Measurements from ENCODE around the gene DNAJC4. TPM values are rescaled to one million over a fixed set of nuclear protein-coding genes. Genes with fewer than 3 reads are reported as not detected.

The DNAJC4 gene
- total RNA-seq, 1 donor from 2014 or later = 58.0 TPM

- ATAC-seq (ENCODE audit: poor library complexity) (no peak), DNase-seq (no peak)
- intact Hi-C loops (cut with DNase I) = no loop called here
Measured at GRCh38 chr11:64250415-64251015, 20.2 kb downstream of the DNAJC4 start.

- peak; percentile 73 for DNase-seq
- intact Hi-C loops (cut with DNase I) = no loop called here
- peak; percentile 65 for ATAC-seq (ENCODE audit: poor library complexity)
Measured at GRCh38 chr11:64251016-64251752, 20.8 kb downstream of the DNAJC4 start, which contains the start of gene PLCB3. Gene PLCB3, plus strand, starts transcription at chr11:64251530. Its CDS starts 120 bp downstream, at chr11:64251650.

DNA sequence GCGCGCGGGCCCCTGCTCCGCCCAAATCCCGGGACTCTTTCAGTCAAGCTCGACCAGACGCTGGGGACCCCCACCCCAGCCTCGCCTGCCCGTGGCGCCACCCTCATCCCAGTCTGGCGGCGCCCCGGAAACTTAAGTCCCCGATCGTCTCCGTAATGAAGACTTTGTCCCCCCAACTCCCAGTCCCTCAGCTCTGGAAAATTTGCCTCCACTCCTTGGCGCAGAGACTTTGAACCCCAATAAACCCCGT is 21.3 kb downstream of the DNAJC4 start:
- no peak for ATAC-seq (ENCODE audit: poor library complexity)
- no peak for DNase-seq
- intact Hi-C loops (cut with DNase I) = no loop called here

- peak; percentile 5 for ATAC-seq (ENCODE audit: poor library complexity)
- intact Hi-C loops (cut with DNase I) = no loop called here
- DNase-seq = no peak
Measured at GRCh38 chr11:64252003-64252872, 21.9 kb downstream of the DNAJC4 start.

GRCh38 chr11:64253043-64253442 is 22.7 kb downstream of the DNAJC4 start:
- ATAC-seq (ENCODE audit: poor library complexity) (no peak), DNase-seq (no peak)
- intact Hi-C loops (cut with DNase I) = no loop called here

DNA sequence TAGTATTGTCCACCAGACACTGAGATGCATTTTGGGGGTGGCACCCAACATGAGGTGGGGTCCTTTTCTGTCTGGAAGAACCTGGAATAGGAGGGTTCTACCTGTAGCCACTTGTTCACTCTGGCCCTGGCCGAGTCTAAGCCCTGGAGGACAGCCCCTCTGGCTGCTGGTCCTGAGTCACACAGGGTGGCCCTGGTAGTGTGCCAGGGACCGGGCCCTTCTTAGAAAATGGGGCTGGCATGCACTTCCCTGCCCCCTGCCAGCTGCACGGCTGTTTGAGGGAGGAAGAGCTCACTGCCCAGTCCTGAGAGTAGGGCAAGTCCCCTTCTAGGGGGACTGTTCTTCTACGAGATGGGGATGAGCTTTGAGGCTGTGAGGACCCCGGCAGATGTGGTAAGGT is 23.1 kb downstream of the DNAJC4 start:
- DNase-seq (no peak), ATAC-seq (ENCODE audit: poor library complexity) (no peak)
- intact Hi-C loops (cut with DNase I) = no loop called here

- intact Hi-C loops (cut with DNase I) = no loop called here
- no peak for ATAC-seq (ENCODE audit: poor library complexity)
- no peak for DNase-seq
Measured at GRCh38 chr11:64254326-64254725, 24.0 kb downstream of the DNAJC4 start.

DNA sequence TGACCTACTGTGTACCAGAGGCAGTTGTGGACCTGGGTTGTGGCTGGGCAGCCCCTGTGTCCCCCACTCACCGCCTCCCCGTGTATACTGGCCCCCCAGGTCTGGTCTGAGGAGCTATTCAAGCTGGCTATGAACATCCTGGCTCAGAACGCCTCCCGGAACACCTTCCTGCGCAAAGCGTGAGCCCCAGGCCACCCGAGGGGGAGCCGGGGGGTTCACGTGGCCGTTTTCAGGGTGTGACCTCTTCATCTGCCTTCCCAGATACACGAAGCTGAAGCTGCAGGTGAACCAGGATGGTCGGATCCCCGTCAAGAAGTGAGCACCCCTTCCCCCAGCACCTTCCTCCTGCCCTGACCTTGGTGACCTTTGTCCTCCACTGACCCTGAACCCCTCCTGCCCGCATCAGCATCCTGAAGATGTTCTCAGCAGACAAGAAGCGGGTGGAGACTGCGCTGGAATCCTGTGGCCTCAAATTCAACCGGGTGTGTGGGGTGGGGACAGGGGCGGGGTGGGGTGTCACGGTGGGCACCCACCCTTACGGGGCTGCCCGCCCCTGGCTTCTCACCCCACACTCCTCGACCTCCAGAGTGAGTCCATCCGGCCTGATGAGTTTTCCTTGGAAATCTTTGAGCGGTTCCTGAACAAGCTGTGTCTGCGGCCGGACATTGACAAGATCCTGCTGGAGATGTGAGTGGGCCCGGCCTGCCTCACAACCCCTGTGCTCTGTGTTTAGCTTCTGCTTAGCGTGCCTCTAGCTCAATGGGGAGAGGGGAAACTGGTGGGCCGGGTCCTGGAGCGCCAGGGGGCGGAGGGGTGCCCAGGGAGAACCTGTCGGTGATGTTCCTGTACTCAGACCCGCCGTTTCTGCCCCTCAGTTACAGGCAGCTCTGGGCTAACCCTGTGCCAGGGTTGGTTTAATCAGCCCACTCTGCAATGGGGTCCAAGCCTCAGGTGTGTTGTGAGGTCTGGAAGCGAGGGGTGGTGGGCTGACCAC is 25.1 kb downstream of the DNAJC4 start:
- ATAC-seq (ENCODE audit: poor library complexity) (no peak), DNase-seq (no peak)
- intact Hi-C loops (cut with DNase I) = no loop called here

DNA sequence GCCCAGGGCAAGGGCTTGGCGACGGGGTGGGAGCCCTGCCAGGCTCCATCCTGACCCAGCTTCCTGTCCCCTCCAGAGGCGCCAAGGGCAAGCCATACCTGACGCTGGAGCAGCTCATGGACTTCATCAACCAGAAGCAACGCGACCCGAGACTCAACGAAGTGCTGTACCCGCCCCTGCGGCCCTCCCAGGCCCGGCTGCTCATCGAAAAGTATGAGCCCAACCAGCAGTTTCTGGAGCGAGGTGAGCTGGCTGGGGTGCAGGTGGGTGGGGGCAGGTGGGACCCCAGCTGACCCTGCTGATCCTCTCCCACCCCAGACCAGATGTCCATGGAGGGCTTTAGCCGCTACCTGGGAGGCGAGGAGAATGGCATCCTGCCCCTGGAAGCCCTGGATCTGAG is 26.0 kb downstream of the DNAJC4 start:
- DNase-seq (no peak), ATAC-seq (ENCODE audit: poor library complexity) (no peak)
- intact Hi-C loops (cut with DNase I) = no loop called here

DNA sequence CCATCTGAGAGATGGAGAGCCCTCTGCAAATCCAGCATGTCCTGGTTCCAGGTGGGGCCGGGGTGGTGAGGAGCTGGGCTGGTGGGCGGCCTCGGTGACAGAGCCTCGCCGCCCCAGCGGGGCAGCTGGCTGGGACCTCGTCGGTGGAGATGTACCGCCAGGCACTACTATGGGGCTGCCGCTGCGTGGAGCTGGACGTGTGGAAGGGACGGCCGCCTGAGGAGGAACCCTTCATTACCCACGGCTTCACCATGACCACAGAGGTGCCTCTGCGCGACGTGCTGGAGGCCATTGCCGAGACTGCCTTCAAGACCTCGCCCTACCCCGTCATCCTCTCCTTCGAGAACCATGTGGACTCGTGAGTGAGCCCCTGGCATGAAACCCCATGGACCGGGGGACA is 28.0 kb downstream of the DNAJC4 start:
- ATAC-seq (ENCODE audit: poor library complexity) (no peak), DNase-seq (no peak)
- intact Hi-C loops (cut with DNase I) = no loop called here

DNA sequence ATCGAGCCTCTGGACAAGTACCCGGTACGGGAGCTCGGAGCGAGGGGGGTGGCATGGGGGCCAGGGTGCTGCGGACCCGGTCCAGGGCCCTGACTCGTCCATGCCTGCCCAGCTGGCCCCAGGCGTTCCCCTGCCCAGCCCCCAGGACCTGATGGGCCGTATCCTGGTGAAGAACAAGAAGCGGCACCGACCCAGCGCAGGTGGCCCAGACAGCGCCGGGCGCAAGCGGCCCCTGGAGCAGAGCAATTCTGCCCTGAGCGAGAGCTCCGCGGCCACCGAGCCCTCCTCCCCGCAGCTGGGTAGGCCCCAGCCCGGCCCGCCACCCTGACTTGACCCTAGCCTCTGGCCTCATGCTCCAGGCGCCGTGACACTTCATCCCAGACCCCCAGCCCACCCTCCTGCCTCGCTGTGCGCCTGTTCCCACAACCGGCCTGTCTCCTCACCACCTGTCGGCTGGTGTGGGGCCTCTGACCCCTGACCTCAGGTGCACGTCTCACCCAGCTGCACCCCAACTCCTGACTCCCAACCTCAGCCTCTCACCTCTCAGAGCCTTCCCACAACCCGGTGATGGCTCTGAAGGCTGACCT is 28.7 kb downstream of the DNAJC4 start:
- ATAC-seq (ENCODE audit: poor library complexity) = no peak
- DNase-seq = no peak
- intact Hi-C loops (cut with DNase I) = no loop called here

DNA sequence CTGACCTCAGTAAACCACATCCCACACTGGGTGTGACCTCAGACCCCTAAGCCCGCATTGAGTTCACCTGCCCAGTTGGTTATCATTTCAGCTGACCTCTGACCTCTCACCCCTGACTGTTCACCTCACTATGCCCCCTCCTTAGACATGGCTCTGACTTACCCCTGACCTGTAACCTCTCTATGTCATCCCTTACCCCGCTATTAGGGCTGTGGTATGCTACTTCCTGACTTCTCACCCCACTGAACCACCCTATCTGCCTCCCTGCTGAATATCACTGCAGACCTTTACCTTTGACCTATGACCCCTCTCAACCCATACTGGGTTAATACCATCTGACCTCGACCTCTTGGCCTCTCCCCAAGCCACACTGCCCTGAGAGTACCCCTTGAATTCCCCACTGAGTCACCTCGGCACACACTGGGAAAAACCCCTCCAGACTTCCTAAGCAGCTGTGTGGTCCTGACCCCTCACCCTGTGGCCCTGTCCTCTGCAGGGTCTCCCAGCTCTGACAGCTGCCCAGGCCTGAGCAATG is 29.3 kb downstream of the DNAJC4 start:
- DNase-seq (no peak), ATAC-seq (ENCODE audit: poor library complexity) (no peak)
- intact Hi-C loops (cut with DNase I) = no loop called here

DNA sequence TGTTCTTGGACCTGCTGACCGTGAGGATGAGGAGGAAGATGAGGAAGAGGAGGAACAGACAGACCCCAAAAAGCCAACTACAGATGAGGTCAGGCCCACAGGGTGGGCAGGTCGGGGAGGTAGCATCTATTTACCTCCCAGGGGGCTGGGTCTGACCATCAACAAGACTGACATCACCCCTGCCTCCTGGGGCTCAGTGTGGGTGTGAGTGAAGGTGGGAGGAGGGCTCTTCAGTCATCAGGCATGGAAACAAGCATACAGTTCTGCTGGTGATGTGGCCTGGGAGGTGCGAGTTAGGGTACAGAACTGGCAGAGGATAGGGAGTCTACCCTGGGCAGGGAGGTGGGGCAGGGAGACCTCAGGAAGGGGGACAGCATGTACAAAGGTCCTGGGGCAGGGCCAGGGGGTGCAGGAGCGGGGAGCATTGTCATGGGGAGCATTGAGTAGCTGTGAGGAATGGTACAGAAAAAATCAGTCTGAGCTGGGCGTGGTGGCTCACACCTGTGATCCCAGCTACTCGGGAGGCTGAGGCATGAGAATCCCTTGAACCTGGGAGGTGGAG is 29.9 kb downstream of the DNAJC4 start:
- intact Hi-C loops (cut with DNase I) = no loop called here
- no peak for ATAC-seq (ENCODE audit: poor library complexity)
- no peak for DNase-seq

DNA sequence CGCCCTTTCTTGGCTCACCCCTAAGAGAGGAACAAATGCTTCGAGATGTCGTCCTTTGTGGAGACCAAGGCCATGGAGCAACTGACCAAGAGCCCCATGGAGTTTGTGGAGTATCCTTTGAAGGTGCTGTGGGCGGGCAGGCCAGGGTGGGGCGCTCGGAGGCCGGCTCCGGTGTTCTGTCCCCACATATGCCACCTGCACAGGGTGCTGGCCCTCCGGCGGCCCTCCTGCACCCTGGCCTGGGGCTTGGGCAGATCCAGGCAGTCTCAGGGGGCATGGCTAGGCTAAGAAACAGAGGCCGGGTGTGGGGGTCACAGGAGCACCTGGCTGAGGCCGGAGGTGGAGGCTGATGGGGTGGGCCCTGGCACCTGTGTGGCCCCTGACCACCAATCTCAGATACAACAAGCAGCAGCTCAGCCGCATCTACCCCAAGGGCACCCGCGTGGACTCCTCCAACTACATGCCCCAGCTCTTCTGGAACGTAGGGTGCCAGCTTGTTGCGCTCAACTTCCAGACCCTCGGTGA is 31.3 kb downstream of the DNAJC4 start:
- DNase-seq = no peak
- ATAC-seq (ENCODE audit: poor library complexity) = no peak
- intact Hi-C loops (cut with DNase I) = no loop called here

- DNase-seq (no peak), ATAC-seq (ENCODE audit: poor library complexity) (no peak)
- intact Hi-C loops (cut with DNase I) = no loop called here
Measured at GRCh38 chr11:64262271-64263002, 32.1 kb downstream of the DNAJC4 start.

- ATAC-seq (ENCODE audit: poor library complexity) (no peak), DNase-seq (no peak)
- intact Hi-C loops (cut with DNase I) = no loop called here
Measured at GRCh38 chr11:64263021-64263946, 32.9 kb downstream of the DNAJC4 start.
